MG63 (cell line): ENCODE measurements around the gene ISG20. TPM values are rescaled to one million over a fixed set of nuclear protein-coding genes. Genes with fewer than 3 reads are reported as not detected.

Experiments used
- DNase-seq: peaks from one replicate; pipeline ENCODE4 v3.0.0-alpha.2; 2020
- H3K27me3 ChIP-seq: fragments of 250-450 bp; sonication (Bioruptor Pico); 2 replicates; pipeline ENCODE4 v1.5.1; 2020; ENCODE audit warnings: mild to moderate bottlenecking, moderate library complexity
- H3K36me3 ChIP-seq: fragments of 250-450 bp; sonication (Bioruptor Pico); 2 replicates; pipeline ENCODE4 v1.5.1; 2020; ENCODE audit warnings: mild to moderate bottlenecking, moderate library complexity
- H3K4me3 ChIP-seq: fragments of 250-450 bp; sonication (Bioruptor Pico); 2 replicates; pipeline ENCODE4 v1.5.1; 2020; ENCODE audit warnings: mild to moderate bottlenecking, moderate library complexity
- H3K9me3 ChIP-seq: fragments of 250-450 bp; sonication (Bioruptor Pico); 2 replicates; pipeline ENCODE4 v1.5.1; 2020; ENCODE audit warnings: mild to moderate bottlenecking, moderate library complexity
- total RNA-seq: library from RNA; depleted of rRNA; stranded (reverse); fragments of >200 nt; shearing (Covaris generic); gene quantifications from 2 replicates; pipeline ENCODE4 v1.2.3, GENCODE V29; 2014; ENCODE audit warnings: low replicate concordance

ISG20 gene
- total RNA-seq, 1 experiment from 2014 or later, result 19.2 TPM

- no peaks in the 10 kb centered on the region for H3K36me3 ChIP-seq
- H3K4me3 ChIP-seq, result no peak overlapping the region
- H3K9me3 ChIP-seq, result no peaks in the 10 kb centered on the region
- DNase-seq, result no peak
- H3K27me3 ChIP-seq, result 0 out of 2 replicates have a peak, but pooled peaks cover 2% of the 10 kb centered on the region
Observed at GRCh38 chr15:88688394-88688933, 49.6 kb downstream of the ISG20 start.

GRCh38 chr15:88690331-88690730 lies 51.5 kb downstream of the ISG20 start:
- no peak for DNase-seq
- H3K27me3 ChIP-seq, result 0 out of 2 replicates have a peak, but pooled peaks cover 2% of the 10 kb centered on the region
- no peak overlapping the region for H3K4me3 ChIP-seq
- no peaks in the 10 kb centered on the region for H3K9me3 ChIP-seq
- no peaks in the 10 kb centered on the region for H3K36me3 ChIP-seq

- no peaks in the 10 kb centered on the region for H3K36me3 ChIP-seq
- no peak overlapping the region for H3K4me3 ChIP-seq
- H3K27me3 ChIP-seq, result 0 out of 2 replicates have a peak, but pooled peaks cover 2% of the 10 kb centered on the region
- no peak for DNase-seq
- H3K9me3 ChIP-seq, result no peaks in the 10 kb centered on the region
Observed at GRCh38 chr15:88693191-88693590, 54.4 kb downstream of the ISG20 start.

GRCh38 chr15:88695101-88695500 lies 56.3 kb downstream of the ISG20 start:
- Histone ChIP-seq H3K9me3 (no peaks in the 10 kb centered on the region), H3K27me3 (0 out of 2 replicates have a peak, but pooled peaks cover 4% of the 10 kb centered on the region), H3K4me3 (no peak overlapping the region), H3K36me3 (no peaks in the 10 kb centered on the region)
- DNase-seq, result no peak

- Histone ChIP-seq H3K4me3 (no peak overlapping the region), H3K9me3 (no peaks in the 10 kb centered on the region), H3K36me3 (no peaks in the 10 kb centered on the region), H3K27me3 (0 out of 2 replicates have a peak, but pooled peaks cover 4% of the 10 kb centered on the region)
- DNase-seq, result no peak
Observed at GRCh38 chr15:88695691-88696251, 57.0 kb downstream of the ISG20 start.

- Histone ChIP-seq H3K4me3 (no peak overlapping the region), H3K36me3 (no peaks in the 10 kb centered on the region), H3K9me3 (no peaks in the 10 kb centered on the region), H3K27me3 (0 out of 2 replicates have a peak, but pooled peaks cover 4% of the 10 kb centered on the region)
- DNase-seq, result no peak
Observed at GRCh38 chr15:88696254-88696653, 57.4 kb downstream of the ISG20 start.

GRCh38 chr15:88697276-88697675 lies 58.5 kb downstream of the ISG20 start:
- H3K36me3 ChIP-seq, result no peaks in the 10 kb centered on the region
- no peak overlapping the region for H3K4me3 ChIP-seq
- 0 out of 2 replicates have a peak, but pooled peaks cover 4% of the 10 kb centered on the region for H3K27me3 ChIP-seq
- no peak for DNase-seq
- no peaks in the 10 kb centered on the region for H3K9me3 ChIP-seq

- H3K36me3 ChIP-seq, result no peaks in the 10 kb centered on the region
- no peaks in the 10 kb centered on the region for H3K9me3 ChIP-seq
- DNase-seq, result no peak
- H3K27me3 ChIP-seq, result 0 out of 2 replicates have a peak, but pooled peaks cover 4% of the 10 kb centered on the region
- no peak overlapping the region for H3K4me3 ChIP-seq
Observed at GRCh38 chr15:88699861-88700260, 61.0 kb downstream of the ISG20 start.

GRCh38 chr15:88700716-88701115 lies 61.9 kb downstream of the ISG20 start:
- H3K4me3 ChIP-seq, result no peak overlapping the region
- H3K9me3 ChIP-seq, result no peaks in the 10 kb centered on the region
- no peaks in the 10 kb centered on the region for H3K36me3 ChIP-seq
- DNase-seq, result no peak
- 0 out of 2 replicates have a peak, but pooled peaks cover 4% of the 10 kb centered on the region for H3K27me3 ChIP-seq

- Histone ChIP-seq H3K27me3 (0 out of 2 replicates have a peak, but pooled peaks cover 4% of the 10 kb centered on the region), H3K36me3 (no peaks in the 10 kb centered on the region), H3K4me3 (no peak overlapping the region), H3K9me3 (no peaks in the 10 kb centered on the region)
- no peak for DNase-seq
Observed at GRCh38 chr15:88701561-88702095, 62.8 kb downstream of the ISG20 start.

- no peak for DNase-seq
- Histone ChIP-seq H3K4me3 (no peak overlapping the region), H3K27me3 (0 out of 2 replicates have a peak, but pooled peaks cover 4% of the 10 kb centered on the region), H3K36me3 (no peaks in the 10 kb centered on the region), H3K9me3 (no peaks in the 10 kb centered on the region)
Observed at GRCh38 chr15:88702983-88703382, 64.2 kb downstream of the ISG20 start.

- no peak overlapping the region for H3K4me3 ChIP-seq
- no peak for DNase-seq
- H3K27me3 ChIP-seq, result 0 out of 2 replicates have a peak, but pooled peaks cover 2% of the 10 kb centered on the region
- H3K36me3 ChIP-seq, result no peaks in the 10 kb centered on the region
- H3K9me3 ChIP-seq, result no peaks in the 10 kb centered on the region
Observed at GRCh38 chr15:88703533-88703932, 64.7 kb downstream of the ISG20 start.

GRCh38 chr15:88704791-88705768 lies 66.3 kb downstream of the ISG20 start:
- Histone ChIP-seq H3K36me3 (no peaks in the 10 kb centered on the region), H3K4me3 (peak overlapping the region; percentile 40), H3K27me3 (no peaks in the 10 kb centered on the region), H3K9me3 (no peaks in the 10 kb centered on the region)
- peak; percentile 82 for DNase-seq

- peak overlapping the region; percentile 40 for H3K4me3 ChIP-seq
- no peaks in the 10 kb centered on the region for H3K9me3 ChIP-seq
- H3K27me3 ChIP-seq, result no peaks in the 10 kb centered on the region
- no peaks in the 10 kb centered on the region for H3K36me3 ChIP-seq
- no peak for DNase-seq
Observed at GRCh38 chr15:88705769-88706165, 67.0 kb downstream of the ISG20 start.
